ES-I3 (cell line): ENCODE results near the gene PDE4B.
"Not testable (repeated sequence)": the region's sequence is repeated elsewhere in the genome, so short reads cannot be mapped to it uniquely, and the experiment has no call there.

Experiments
- H3K36me3 ChIP-seq: 2 replicates; pipeline ENCODE4 v1.6.1; 2013; ENCODE audit warnings: mild to moderate bottlenecking, low read length, control low read depth, moderate library complexity; ENCODE audit not compliant: insufficient read depth
- H3K4me1 ChIP-seq: 2 replicates; pipeline ENCODE4 v1.6.1; 2013; ENCODE audit warnings: mild to moderate bottlenecking, control low read depth, low read length; ENCODE audit not compliant: insufficient read depth
- H3K9ac ChIP-seq: 2 replicates; pipeline ENCODE4 v1.6.1; 2013; ENCODE audit warnings: low read depth, mild to moderate bottlenecking, low read length, moderate library complexity
- H3K9me3 ChIP-seq: 2 replicates; pipeline ENCODE4 v1.6.1; 2013; ENCODE audit warnings: mild to moderate bottlenecking, low read length, moderate library complexity; ENCODE audit not compliant: control insufficient read depth, insufficient read depth

PDE4B gene

GRCh38 chr1:66028035-66028434, 235.3 kb downstream of the PDE4B start:
- Histone ChIP-seq H3K9me3 (peaks cover 3% of the 10 kb centered on the region; the same call in 1 of the 2 replicates), H3K4me1 (no peaks in the 10 kb centered on the region), H3K9ac (no peak overlapping the region), H3K36me3 (no peaks in the 10 kb centered on the region)

GRCh38 chr1:66033781-66034180, 241.1 kb downstream of the PDE4B start:
- Histone ChIP-seq H3K9ac (no peak overlapping the region), H3K4me1 (no peaks in the 10 kb centered on the region), H3K9me3 (peaks cover 3% of the 10 kb centered on the region; the same call in 1 of the 2 replicates), H3K36me3 (no peaks in the 10 kb centered on the region)

DNA sequence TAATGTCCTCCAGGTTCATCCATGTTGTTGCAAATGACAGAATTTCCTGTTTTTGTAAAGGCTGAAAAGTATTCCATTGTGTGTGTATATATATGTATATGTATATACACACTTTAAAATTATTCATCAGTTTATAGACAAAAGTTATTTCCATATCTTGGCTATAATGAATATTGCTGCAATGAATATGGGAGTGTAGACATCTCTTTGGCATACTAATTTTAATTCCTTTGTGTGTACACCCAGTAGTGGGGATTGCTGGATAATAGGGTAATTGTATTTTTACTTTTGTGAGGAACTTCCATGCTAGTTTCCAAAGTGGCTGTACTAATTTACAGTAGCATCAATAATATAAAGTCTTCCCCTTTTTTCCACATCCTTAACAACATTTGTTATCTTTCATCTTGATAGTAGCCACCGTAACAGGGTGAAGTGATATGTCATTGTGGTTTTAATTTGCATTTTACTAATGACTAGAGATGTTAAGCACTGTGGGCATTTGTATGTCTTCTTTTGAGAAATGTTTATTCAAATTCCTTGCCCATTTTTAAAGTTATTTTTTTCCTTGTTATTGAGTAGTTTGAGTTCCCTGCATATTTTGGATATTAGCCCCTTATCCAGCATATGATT, 243.0 kb downstream of the PDE4B start:
- H3K9me3 ChIP-seq: peaks cover 1% of the 10 kb centered on the region
- H3K9ac ChIP-seq: no peak overlapping the region
- no peaks in the 10 kb centered on the region for H3K4me1 ChIP-seq

DNA sequence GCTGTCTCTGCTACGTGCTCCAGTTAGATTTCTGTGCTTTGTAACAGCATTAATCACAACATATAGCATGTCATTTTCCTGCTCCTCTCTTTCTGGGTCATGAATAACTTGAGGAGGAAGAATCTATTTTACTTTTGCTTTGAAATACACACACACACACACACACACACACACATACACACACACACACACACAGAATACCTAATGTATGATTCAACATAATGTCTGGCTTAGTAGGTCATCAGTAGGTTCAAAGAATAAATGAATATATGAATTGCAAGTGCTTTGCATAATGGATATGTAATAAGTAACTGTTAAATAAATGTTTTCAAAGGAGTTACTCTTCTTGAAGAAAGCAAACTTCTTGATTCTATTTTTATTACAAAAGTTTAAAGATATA, 249.0 kb downstream of the PDE4B start:
- no peaks in the 10 kb centered on the region for H3K4me1 ChIP-seq
- no peak overlapping the region for H3K9ac ChIP-seq
- no peaks in the 10 kb centered on the region; the same call in 1 of the 2 replicates for H3K9me3 ChIP-seq
- H3K36me3 ChIP-seq: no peaks in the 10 kb centered on the region

More for the DNA sequence above, 243.0 kb downstream of the PDE4B start:
- H3K36me3 ChIP-seq: no peaks in the 10 kb centered on the region

GRCh38 chr1:66043186-66043585, 250.5 kb downstream of the PDE4B start:
- H3K9me3 ChIP-seq: no peaks in the 10 kb centered on the region; the same call in 1 of the 2 replicates
- H3K4me1 ChIP-seq: no peaks in the 10 kb centered on the region
- no peaks in the 10 kb centered on the region for H3K36me3 ChIP-seq
- H3K9ac ChIP-seq: no peak overlapping the region

DNA sequence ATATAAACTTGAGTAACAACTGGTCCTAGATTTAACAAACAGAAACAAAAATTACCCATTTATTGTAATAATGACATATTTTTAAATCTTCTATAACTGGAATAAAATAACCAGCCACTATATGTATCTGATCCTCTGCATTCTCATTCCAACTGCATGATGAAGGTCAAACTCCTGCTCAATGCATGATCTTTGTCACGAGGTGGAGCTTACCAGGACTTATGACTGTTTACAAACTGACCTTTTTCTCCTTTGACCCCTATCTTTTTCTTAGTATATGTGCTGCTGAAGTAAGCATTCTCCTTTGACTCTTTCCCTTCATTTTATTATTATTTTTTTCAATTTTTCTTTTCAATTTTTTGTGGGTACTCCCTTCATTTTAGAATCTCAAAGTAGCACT, 252.2 kb downstream of the PDE4B start:
- no peak overlapping the region for H3K9ac ChIP-seq
- no peaks in the 10 kb centered on the region for H3K4me1 ChIP-seq
- H3K9me3 ChIP-seq: no peaks in the 10 kb centered on the region; the same call in 1 of the 2 replicates
- H3K36me3 ChIP-seq: no peaks in the 10 kb centered on the region

- H3K9me3 ChIP-seq: no peaks in the 10 kb centered on the region
- no peak overlapping the region for H3K9ac ChIP-seq
- no peaks in the 10 kb centered on the region for H3K36me3 ChIP-seq
- 0 out of 2 replicates have a peak, but pooled peaks cover 3% of the 10 kb centered on the region for H3K4me1 ChIP-seq
Observed at GRCh38 chr1:66046415-66046814, 253.7 kb downstream of the PDE4B start.

- Histone ChIP-seq H3K36me3 (no peaks in the 10 kb centered on the region), H3K4me1 (0 out of 2 replicates have a peak, but pooled peaks cover 3% of the 10 kb centered on the region), H3K9ac (no peak overlapping the region), H3K9me3 (no peaks in the 10 kb centered on the region)
Observed at GRCh38 chr1:66048011-66048410, 255.3 kb downstream of the PDE4B start.

DNA sequence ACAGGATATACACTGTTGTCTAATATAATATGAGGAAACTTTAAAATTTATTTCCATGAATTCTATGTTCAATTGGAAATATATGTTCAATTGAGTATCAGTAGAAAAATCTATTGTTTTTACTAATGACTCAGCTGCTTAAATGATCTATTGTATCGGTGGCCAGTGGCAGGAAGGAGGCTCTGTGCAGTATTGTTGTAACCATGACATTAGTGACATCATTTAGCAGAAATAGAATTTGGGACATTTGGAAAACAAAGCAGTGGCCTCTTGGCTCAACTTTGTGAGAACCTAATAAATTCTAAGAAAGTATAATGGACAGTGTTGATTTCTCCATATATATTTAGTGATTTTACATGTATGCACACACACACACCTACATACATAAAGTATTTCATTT, 257.4 kb downstream of the PDE4B start:
- H3K4me1 ChIP-seq: 0 out of 2 replicates have a peak, but pooled peaks cover 3% of the 10 kb centered on the region
- no peak overlapping the region for H3K9ac ChIP-seq
- no peaks in the 10 kb centered on the region for H3K9me3 ChIP-seq
- H3K36me3 ChIP-seq: no peaks in the 10 kb centered on the region

GRCh38 chr1:66050633-66051032, 257.9 kb downstream of the PDE4B start:
- Histone ChIP-seq H3K4me1 (0 out of 2 replicates have a peak, but pooled peaks cover 3% of the 10 kb centered on the region), H3K9ac (no peak overlapping the region), H3K9me3 (no peaks in the 10 kb centered on the region), H3K36me3 (no peaks in the 10 kb centered on the region)

DNA sequence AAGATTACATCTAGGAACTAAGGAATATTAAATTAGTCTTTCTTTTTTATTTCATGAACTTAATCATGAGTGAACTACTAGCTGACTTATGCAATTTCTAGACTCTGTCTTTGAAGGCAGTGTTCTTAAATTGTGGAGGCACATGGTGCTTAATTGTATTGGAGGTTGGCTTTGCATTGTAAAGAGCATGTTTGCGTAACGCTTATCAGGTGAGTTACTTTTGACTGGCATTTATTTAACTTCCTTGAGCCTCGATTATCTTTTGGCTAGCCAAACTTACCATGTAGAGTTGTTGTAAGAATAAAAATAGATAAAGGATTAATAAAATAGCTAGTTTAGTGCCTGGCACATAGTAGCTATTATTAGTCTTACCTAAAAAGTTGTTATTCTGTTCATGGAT, 262.4 kb downstream of the PDE4B start:
- H3K9me3 ChIP-seq: no peaks in the 10 kb centered on the region
- H3K36me3 ChIP-seq: no peaks in the 10 kb centered on the region
- no peak overlapping the region for H3K9ac ChIP-seq
- H3K4me1 ChIP-seq: 0 out of 2 replicates have a peak, but pooled peaks cover 3% of the 10 kb centered on the region

- H3K4me1 ChIP-seq, H3K9ac ChIP-seq, H3K9me3 ChIP-seq, H3K36me3 ChIP-seq: not testable (repeated sequence)
Observed at GRCh38 chr1:66057448-66057847, 264.8 kb downstream of the PDE4B start.

DNA sequence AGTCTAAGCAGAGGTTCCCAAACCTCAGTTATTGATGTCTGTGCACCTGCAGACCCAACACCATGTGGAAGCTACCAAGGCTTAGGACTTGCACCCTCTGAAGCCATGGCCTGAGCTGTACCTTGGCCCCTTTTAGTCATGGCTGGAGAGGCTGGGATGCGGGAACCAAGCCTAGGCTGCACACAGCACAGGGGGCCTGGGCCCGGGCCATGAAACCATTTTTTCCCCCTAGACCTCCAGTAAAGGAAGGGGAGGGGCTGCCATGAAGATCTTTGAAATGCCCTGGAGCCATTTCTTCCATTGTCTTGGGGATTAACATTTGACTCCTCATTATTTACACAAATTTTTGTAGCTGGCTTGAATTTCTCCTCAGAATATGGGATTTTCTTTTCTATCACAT, 265.9 kb downstream of the PDE4B start:
- no peaks in the 10 kb centered on the region for H3K36me3 ChIP-seq
- no peak overlapping the region for H3K9ac ChIP-seq
- no peaks in the 10 kb centered on the region for H3K4me1 ChIP-seq
- H3K9me3 ChIP-seq: no peaks in the 10 kb centered on the region

GRCh38 chr1:66067219-66067618, 274.5 kb downstream of the PDE4B start:
- H3K4me1 ChIP-seq, H3K9ac ChIP-seq, H3K36me3 ChIP-seq, H3K9me3 ChIP-seq: not testable (repeated sequence)

GRCh38 chr1:66069976-66070876, 277.5 kb downstream of the PDE4B start:
- Histone ChIP-seq H3K4me1 (peaks cover 3% of the 10 kb centered on the region; the same call in 1 of the 2 replicates), H3K36me3 (no peaks in the 10 kb centered on the region), H3K9me3 (no peaks in the 10 kb centered on the region), H3K9ac (no peak overlapping the region)
